Measurements from ENCODE around the gene KLRF1.

- TF ChIP-seq CTCF (IDR thresholded peaks at IDR 0.05) (no peak), POLR2A (IDR thresholded peaks at IDR 0.05) (no peak)
Observed at GRCh38 chr12:9781360-9781759, 45.9 kb upstream of the KLRF1 start.

All from lower leg skin (tissue), 3 donors.